Fibroblast of the aortic adventitia (primary cell): ENCODE measurements around the gene INTS4. TPM values are rescaled to one million over a fixed set of nuclear protein-coding genes. Genes with fewer than 3 reads are reported as not detected.
"Not testable (repeated sequence)": the region's sequence is repeated elsewhere in the genome, so short reads cannot be mapped to it uniquely, and the experiment has no call there.

ENCODE experiments used
- DNase-seq: peaks from one replicate; pipeline ENCODE4 v3.0.0-alpha.2; 2010; ENCODE audit warnings: low read depth
- H3K4me3 ChIP-seq: 2 replicates; pipeline ENCODE4 v1.5.1; 2011; ENCODE audit warnings: low read depth, mild to moderate bottlenecking, control low read depth, low read length, moderate library complexity
- CTCF ChIP-seq: IDR thresholded peaks from 2 replicates; pipeline ENCODE4 v1.5.1; 2011; ENCODE audit warnings: mild to moderate bottlenecking, low read length, control low read depth, inconsistent platforms; ENCODE audit not compliant: insufficient read depth
- small RNA-seq: library from RNA; depleted of rRNA; stranded (forward); fragments of <200 nt; gene quantifications from one replicate; pipeline ENCODE3, GENCODE V24; 2012
- total RNA-seq: library from RNA; depleted of rRNA; stranded (reverse); fragments of >200 nt; gene quantifications from 2 replicates; pipeline ENCODE4 v1.2.3, GENCODE V29; 2012; ENCODE audit warnings: low replicate concordance

The INTS4 gene
- total RNA-seq, 1 donor, result 52.6 TPM

- DNase-seq, result no peak
- H3K4me3 ChIP-seq, result no peak overlapping the region
- TF ChIP-seq CTCF, result no peak
Measured at GRCh38 chr11:77854838-77855237, 139.6 kb downstream of the INTS4 start.

- peak; percentile 30 for DNase-seq
- no peak overlapping the region for H3K4me3 ChIP-seq
- TF ChIP-seq CTCF, result no peak
Measured at GRCh38 chr11:77851503-77851902, 143.0 kb downstream of the INTS4 start.

- not testable (repeated sequence) for H3K4me3 ChIP-seq, DNase-seq
Measured at GRCh38 chr11:77843700-77844099, 150.8 kb downstream of the INTS4 start.

DNA sequence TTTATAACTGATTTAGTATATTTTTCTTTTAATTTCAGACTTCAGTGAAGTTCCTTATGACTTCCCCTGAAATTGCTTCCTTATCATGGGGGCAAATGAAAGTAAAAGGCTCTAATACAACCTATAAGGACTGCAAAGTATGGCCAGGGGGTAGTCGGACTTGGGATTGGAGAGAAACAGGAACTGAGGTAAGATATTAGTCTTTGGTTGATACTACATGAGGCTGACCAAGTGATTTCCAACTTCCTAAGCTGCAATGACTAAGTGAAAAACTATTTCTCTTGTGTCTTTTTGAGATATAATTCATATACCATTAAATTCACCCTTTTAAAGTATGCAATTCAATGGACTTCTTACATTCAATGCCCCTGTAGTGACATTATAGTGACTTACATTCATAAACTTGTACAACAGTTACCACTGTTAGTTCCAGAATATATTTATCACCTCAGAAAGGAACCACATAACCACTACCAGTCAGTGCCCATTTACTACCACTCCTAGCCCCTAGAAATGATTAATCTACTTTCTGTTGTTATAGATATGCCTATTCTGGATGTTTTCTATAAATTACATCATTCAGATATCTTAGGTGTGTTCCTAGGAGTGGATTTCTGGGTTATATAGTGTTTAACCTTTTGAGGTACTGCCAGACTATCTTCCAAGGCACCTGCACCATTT is 151.9 kb downstream of the INTS4 start:
- no peak overlapping the region for H3K4me3 ChIP-seq
- no peak for TF ChIP-seq CTCF
- peak; percentile 23 for DNase-seq

DNA sequence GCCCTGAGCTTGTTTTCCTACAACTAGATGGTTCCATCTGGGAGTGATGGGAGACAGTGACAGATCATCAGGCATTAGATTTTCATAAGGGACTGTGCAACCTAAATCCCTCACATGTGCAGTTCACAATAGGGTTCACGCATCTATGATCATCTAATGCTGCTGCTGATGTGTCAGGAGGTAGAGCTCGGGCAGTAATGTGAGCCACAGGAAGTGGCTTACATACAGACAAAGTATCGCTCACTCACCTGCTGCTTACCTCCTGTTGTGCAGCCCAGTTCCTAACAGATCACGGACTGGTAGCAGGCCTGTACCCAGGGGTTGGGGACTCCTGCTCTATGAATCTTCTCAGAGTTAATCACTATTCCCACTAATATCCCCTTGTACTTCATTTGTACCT is 161.2 kb downstream of the INTS4 start:
- no peak overlapping the region for H3K4me3 ChIP-seq
- no peak for TF ChIP-seq CTCF
- no peak for DNase-seq

DNA sequence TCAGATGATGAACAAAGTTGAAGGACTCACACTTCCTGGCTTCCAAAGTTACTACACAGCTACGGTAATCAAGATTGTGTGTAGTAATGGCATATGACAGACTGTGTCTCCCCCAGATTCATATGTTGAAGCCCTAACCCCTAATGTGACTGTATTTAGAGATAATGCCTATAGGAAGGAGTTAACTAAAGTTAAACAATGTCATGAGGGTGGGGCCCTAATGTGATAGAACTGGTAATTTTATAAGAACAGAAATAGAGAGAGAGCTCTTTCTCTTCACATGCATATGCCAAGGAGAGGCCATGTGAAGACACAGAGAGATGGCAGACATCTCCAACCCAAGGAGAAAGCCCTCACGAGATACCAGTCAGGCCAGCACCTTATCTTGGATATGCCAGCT is 165.5 kb downstream of the INTS4 start:
- DNase-seq, result no peak
- no peak overlapping the region for H3K4me3 ChIP-seq
- TF ChIP-seq CTCF, result no peak

Small RNA genes lying within 50 kb of the gene (small RNA-seq; reads per million reads assigned to genes)
- not detected for gene AP002812.4

Other genes with a start within 250 kb of the INTS4 start
- gene RSF1, start 173.9 kb downstream of the INTS4 start, total RNA-seq, result 44.5 and 293 TPM in 2 replicates
- gene AAMDC, start 173.5 kb downstream of the INTS4 start, total RNA-seq, result 28.8 and 51.8 TPM in 2 replicates
- 0.45 TPM in 1 of 2 replicates, not detected in the other for gene KCTD14, start 28.6 kb upstream of the INTS4 start, total RNA-seq
- not detected in 2 replicates for gene THRSP, start 69.2 kb upstream of the INTS4 start, total RNA-seq
- gene NDUFC2, start 85.2 kb upstream of the INTS4 start, total RNA-seq, result 91.9 and 103 TPM in 2 replicates
- 17.0 and 56.6 TPM in 2 replicates for gene ALG8, start 145.0 kb upstream of the INTS4 start, total RNA-seq
- 11.9 and 14.5 TPM in 2 replicates for gene KCTD21, start 194.0 kb upstream of the INTS4 start, total RNA-seq
- gene USP35, start 194.3 kb upstream of the INTS4 start, total RNA-seq, result 10.2 and 32.2 TPM in 2 replicates